ENCODE measurements around the gene ACAN. TPM values are rescaled to one million over a fixed set of nuclear protein-coding genes. Genes with fewer than 3 reads are reported as not detected.

Gene ACAN
- total RNA-seq, 1 donor from 2014 or later, result 113 TPM

DNA sequence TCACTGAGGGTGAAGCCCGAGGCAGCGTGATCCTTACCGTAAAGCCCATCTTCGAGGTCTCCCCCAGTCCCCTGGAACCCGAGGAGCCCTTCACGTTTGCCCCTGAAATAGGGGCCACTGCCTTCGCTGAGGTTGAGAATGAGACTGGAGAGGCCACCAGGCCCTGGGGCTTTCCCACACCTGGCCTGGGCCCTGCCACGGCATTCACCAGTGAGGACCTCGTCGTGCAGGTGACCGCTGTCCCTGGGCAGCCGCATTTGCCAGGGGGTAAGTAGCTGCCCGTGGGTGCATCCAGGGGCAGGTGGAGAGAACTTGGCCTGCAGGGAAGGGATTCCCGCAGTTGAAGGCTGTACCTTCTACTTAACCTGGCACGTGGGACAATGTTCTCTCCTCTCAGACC is 42.4 kb downstream of the ACAN start:
- intact Hi-C loops (cut with DNase I), result no loop called here
- no peak overlapping the region for H3K27ac ChIP-seq

DNA sequence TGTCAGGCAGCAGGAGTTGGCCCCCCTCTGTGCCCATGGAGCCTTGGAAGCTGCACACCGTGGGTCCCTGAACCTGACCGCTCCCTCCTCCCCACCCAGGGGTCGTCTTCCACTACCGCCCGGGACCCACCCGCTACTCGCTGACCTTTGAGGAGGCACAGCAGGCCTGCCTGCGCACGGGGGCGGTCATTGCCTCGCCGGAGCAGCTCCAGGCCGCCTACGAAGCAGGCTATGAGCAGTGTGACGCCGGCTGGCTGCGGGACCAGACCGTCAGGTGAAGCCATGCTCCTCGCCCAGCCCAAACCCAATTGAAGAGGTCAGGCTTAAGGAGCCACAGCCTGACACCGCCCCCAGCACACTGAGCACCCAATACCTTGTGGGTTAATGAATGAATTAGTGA is 43.9 kb downstream of the ACAN start:
- no peaks in the 10 kb centered on the region for H3K4me1 ChIP-seq
- no peak overlapping the region for H3K4me3 ChIP-seq
- no peaks in the 10 kb centered on the region for H3K27me3 ChIP-seq
- peaks cover 7 to 17% of the 10 kb centered on the region in 2 donors for H3K36me3 ChIP-seq
- no peaks in the 10 kb centered on the region for H3K9me3 ChIP-seq
- H3K27ac ChIP-seq, result no peak overlapping the region
- no peak for DNase-seq (ENCODE audit: low spot score in 2 of 2)
- intact Hi-C loops (cut with DNase I), result no loop called here
- TF ChIP-seq, protein P1, sequence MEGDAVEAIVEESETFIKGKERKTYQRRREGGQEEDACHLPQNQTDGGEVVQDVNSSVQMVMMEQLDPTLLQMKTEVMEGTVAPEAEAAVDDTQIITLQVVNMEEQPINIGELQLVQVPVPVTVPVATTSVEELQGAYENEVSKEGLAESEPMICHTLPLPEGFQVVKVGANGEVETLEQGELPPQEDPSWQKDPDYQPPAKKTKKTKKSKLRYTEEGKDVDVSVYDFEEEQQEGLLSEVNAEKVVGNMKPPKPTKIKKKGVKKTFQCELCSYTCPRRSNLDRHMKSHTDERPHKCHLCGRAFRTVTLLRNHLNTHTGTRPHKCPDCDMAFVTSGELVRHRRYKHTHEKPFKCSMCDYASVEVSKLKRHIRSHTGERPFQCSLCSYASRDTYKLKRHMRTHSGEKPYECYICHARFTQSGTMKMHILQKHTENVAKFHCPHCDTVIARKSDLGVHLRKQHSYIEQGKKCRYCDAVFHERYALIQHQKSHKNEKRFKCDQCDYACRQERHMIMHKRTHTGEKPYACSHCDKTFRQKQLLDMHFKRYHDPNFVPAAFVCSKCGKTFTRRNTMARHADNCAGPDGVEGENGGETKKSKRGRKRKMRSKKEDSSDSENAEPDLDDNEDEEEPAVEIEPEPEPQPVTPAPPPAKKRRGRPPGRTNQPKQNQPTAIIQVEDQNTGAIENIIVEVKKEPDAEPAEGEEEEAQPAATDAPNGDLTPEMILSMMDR (IDR thresholded peaks at IDR 0.05), result no peak

More for the DNA sequence above, 42.4 kb downstream of the ACAN start:
- H3K4me3 ChIP-seq, result no peak overlapping the region
- H3K27me3 ChIP-seq, result no peaks in the 10 kb centered on the region
- TF ChIP-seq, protein P1 (IDR thresholded peaks at IDR 0.05), result no peak
- DNase-seq (ENCODE audit: low spot score in 2 of 2), result no peak
- no peaks in the 10 kb centered on the region for H3K4me1 ChIP-seq
- no peaks in the 10 kb centered on the region for H3K9me3 ChIP-seq
- peaks cover 9 to 19% of the 10 kb centered on the region in 2 donors for H3K36me3 ChIP-seq

GRCh38 chr15:88848203-88848602 is 45.0 kb downstream of the ACAN start:
- H3K36me3 ChIP-seq, result peaks cover 7 to 13% of the 10 kb centered on the region in 2 donors
- TF ChIP-seq, protein P1 (IDR thresholded peaks at IDR 0.05), result no peak
- H3K27me3 ChIP-seq, result no peaks in the 10 kb centered on the region
- intact Hi-C loops (cut with DNase I), result no loop called here
- H3K4me3 ChIP-seq, result no peak overlapping the region
- no peaks in the 10 kb centered on the region for H3K9me3 ChIP-seq
- no peak overlapping the region for H3K27ac ChIP-seq
- no peaks in the 10 kb centered on the region for H3K4me1 ChIP-seq
- DNase-seq (ENCODE audit: low spot score in 2 of 2), result no peak

DNA sequence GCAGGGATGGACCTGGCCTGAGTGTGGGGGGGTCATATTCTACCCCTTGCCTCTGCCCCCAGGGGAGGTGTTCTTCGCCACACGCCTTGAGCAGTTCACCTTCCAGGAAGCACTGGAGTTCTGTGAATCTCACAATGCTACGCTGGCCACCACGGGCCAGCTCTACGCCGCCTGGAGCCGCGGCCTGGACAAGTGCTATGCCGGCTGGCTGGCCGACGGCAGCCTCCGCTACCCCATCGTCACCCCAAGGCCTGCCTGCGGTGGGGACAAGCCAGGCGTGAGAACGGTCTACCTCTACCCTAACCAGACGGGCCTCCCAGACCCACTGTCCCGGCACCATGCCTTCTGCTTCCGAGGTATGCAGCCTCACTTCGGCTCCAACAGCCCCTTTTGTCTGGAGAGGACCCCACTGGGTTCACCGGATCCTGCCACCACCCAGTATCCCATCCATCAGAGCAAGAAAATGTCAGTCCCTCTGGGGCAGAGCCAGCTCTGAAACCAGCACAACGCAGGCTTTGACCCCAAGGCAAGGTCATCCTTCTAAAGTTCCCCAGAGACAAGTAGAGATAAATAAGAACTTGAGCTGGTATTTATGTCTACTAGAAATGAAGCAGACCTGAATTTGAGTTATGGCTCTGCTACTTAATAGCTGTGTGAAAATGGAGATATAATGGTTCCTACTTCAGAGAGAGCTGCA is 46.3 kb downstream of the ACAN start:
- Histone ChIP-seq H3K4me3 (no peak overlapping the region), H3K4me1 (no peaks in the 10 kb centered on the region), H3K9me3 (no peaks in the 10 kb centered on the region), H3K27me3 (no peaks in the 10 kb centered on the region), H3K36me3 (peaks cover 7 to 20% of the 10 kb centered on the region in 2 donors), H3K27ac (no peak overlapping the region)
- TF ChIP-seq, protein P1 (IDR thresholded peaks at IDR 0.05), result no peak
- no peak for DNase-seq (ENCODE audit: low spot score in 2 of 2)
- intact Hi-C loops (cut with DNase I), result no loop called here

DNA sequence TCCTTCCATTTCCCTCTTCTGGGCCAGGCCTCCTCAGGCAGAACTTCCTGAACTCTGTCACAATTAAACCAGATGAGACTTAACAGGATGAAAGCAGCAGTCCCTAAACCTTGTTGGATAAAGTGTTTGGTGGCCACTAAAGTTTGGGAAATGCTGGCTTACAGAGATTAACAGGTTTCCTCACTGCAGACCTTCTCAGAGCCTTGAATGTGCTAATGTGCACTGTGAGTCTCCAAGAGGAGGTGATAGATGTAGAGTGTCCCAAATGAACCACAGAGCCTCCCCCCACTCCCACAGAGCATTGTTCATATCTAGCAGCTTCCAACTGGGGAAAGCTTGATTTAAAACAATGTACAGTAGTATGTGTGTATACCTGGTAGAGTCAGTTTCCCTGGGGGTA is 49.2 kb downstream of the ACAN start:
- H3K27ac ChIP-seq, result no peak overlapping the region
- H3K27me3 ChIP-seq, result no peaks in the 10 kb centered on the region
- TF ChIP-seq, protein P1 (IDR thresholded peaks at IDR 0.05), result no peak
- H3K36me3 ChIP-seq, result peaks cover 0 to 26% of the 10 kb centered on the region in 2 donors
- intact Hi-C loops (cut with DNase I), result no loop called here
- H3K4me3 ChIP-seq, result no peak overlapping the region
- no peaks in the 10 kb centered on the region for H3K9me3 ChIP-seq
- DNase-seq (ENCODE audit: low spot score in 2 of 2), result no peak
- H3K4me1 ChIP-seq, result no peaks in the 10 kb centered on the region

All from ascending aorta (tissue), 2 donors.